Measurements from ENCODE around the gene INAVA. TPM values are rescaled to one million over a fixed set of nuclear protein-coding genes. Genes with fewer than 3 reads are reported as not detected.

Gene INAVA
- polyA plus RNA-seq, 2 of the 4 experiments (the other 2 are of a cell fraction) = 40.0 to 43.7 TPM

GRCh38 chr1:200951016-200951415, 56.3 kb downstream of the INAVA start (continued):
- TF ChIP-seq, protein P1, sequence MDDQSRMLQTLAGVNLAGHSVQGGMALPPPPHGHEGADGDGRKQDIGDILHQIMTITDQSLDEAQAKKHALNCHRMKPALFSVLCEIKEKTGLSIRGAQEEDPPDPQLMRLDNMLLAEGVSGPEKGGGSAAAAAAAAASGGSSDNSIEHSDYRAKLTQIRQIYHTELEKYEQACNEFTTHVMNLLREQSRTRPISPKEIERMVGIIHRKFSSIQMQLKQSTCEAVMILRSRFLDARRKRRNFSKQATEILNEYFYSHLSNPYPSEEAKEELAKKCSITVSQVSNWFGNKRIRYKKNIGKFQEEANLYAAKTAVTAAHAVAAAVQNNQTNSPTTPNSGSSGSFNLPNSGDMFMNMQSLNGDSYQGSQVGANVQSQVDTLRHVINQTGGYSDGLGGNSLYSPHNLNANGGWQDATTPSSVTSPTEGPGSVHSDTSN (IDR thresholded peaks at IDR 0.05) = no peak
- no peak for TF ChIP-seq KDM1A (IDR thresholded peaks at IDR 0.05; ENCODE audit: low read depth)

GRCh38 chr1:200954434-200954833, 59.7 kb downstream of the INAVA start:
- ATAC-seq (no peak), FAIRE-seq (no peak), DNase-seq (ENCODE audit: low read depth in 1 of 2, low spot score in 1 of 2) (no peak)
- H3K9me3 ChIP-seq = no peaks in the 10 kb centered on the region
- WGBS (ENCODE audit: missing lambda C conversion rate) = 88% methylated on average over 3 of the region's 3 CpGs
- H3K27ac ChIP-seq = no peak overlapping the region
- H3K4me1 ChIP-seq = no peaks in the 10 kb centered on the region
- POLR2A ChIA-PET = no interaction called here
- H3K4me2 ChIP-seq = no peak overlapping the region
- CTCF ChIA-PET = no interaction called here
- no peak for TF ChIP-seq USF2 (IDR thresholded peaks at IDR 0.05)
- TF ChIP-seq, protein P2, sequence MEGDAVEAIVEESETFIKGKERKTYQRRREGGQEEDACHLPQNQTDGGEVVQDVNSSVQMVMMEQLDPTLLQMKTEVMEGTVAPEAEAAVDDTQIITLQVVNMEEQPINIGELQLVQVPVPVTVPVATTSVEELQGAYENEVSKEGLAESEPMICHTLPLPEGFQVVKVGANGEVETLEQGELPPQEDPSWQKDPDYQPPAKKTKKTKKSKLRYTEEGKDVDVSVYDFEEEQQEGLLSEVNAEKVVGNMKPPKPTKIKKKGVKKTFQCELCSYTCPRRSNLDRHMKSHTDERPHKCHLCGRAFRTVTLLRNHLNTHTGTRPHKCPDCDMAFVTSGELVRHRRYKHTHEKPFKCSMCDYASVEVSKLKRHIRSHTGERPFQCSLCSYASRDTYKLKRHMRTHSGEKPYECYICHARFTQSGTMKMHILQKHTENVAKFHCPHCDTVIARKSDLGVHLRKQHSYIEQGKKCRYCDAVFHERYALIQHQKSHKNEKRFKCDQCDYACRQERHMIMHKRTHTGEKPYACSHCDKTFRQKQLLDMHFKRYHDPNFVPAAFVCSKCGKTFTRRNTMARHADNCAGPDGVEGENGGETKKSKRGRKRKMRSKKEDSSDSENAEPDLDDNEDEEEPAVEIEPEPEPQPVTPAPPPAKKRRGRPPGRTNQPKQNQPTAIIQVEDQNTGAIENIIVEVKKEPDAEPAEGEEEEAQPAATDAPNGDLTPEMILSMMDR (IDR thresholded peaks at IDR 0.05) = no peak
- TF ChIP-seq, protein P3, sequence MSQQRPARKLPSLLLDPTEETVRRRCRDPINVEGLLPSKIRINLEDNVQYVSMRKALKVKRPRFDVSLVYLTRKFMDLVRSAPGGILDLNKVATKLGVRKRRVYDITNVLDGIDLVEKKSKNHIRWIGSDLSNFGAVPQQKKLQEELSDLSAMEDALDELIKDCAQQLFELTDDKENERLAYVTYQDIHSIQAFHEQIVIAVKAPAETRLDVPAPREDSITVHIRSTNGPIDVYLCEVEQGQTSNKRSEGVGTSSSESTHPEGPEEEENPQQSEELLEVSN (IDR thresholded peaks at IDR 0.05; ENCODE audit: borderline replicate concordance, low read depth) = no peak
- no peak for TF ChIP-seq GATA3 (IDR thresholded peaks at IDR 0.05; ENCODE audit: borderline replicate concordance)
- TF ChIP-seq FOSL2 (IDR thresholded peaks at IDR 0.05) = no peak
- no peak for TF ChIP-seq FOSL2 (CRISPR knock-in tag; IDR thresholded peaks at IDR 0.05)
- TF ChIP-seq HOXA7 (CRISPR knock-in tag; IDR thresholded peaks at IDR 0.05) = no peak
- TF ChIP-seq NFE2L2 (conservative IDR thresholded peaks at IDR 0.05; ENCODE audit: low read length) = no peak
- TF ChIP-seq HOXB13 (CRISPR knock-in tag; IDR thresholded peaks at IDR 0.05; ENCODE audit: low read depth) = no peak
- no peak overlapping the region for H3K4me3 ChIP-seq

- POLR2A ChIA-PET = no interaction called here
- WGBS (ENCODE audit: missing lambda C conversion rate) = 81% methylated on average over 11 of the region's 11 CpGs
- no peaks in the 10 kb centered on the region for H3K9me3 ChIP-seq
- no peak overlapping the region for H3K4me2 ChIP-seq
- H3K4me1 ChIP-seq = no peaks in the 10 kb centered on the region
- DNase-seq (ENCODE audit: low read depth in 1 of 2, low spot score in 1 of 2) (no peak), FAIRE-seq (no peak), ATAC-seq (no peak)
- TF ChIP-seq ZSCAN20 (CRISPR knock-in tag; IDR thresholded peaks at IDR 0.05) (no peak), CEBPB (IDR thresholded peaks at IDR 0.05) (no peak), HMGXB4 (CRISPR knock-in tag; IDR thresholded peaks at IDR 0.05; ENCODE audit: borderline replicate concordance) (no peak)
- TF ChIP-seq, protein P2 (IDR thresholded peaks at IDR 0.05) = no peak
- CTCF ChIA-PET = interaction anchor here (1.2 to 7.6 kb wide), 2 partner anchors 14 to 29 kb away, joined by 3 to 51 read pairs; no protein-coding TSS in a partner anchor
- no peak overlapping the region for H3K27ac ChIP-seq
- H3K4me3 ChIP-seq = no peak overlapping the region
These were observed 63.9 kb downstream of the INAVA start for GRCh38 chr1:200958597-200958996.
